HG03060 (cell line): ENCODE results near the gene CFAP119.

Experiments used
- ATAC-seq: cut with Tn5 transposase; IDR thresholded peaks from one replicate; pipeline ENCODE4 v1.9.1; 2021; ENCODE audit warnings: low read depth, moderate number of reproducible peaks; ENCODE audit not compliant: unreplicated experiment

The CFAP119 gene

DNA sequence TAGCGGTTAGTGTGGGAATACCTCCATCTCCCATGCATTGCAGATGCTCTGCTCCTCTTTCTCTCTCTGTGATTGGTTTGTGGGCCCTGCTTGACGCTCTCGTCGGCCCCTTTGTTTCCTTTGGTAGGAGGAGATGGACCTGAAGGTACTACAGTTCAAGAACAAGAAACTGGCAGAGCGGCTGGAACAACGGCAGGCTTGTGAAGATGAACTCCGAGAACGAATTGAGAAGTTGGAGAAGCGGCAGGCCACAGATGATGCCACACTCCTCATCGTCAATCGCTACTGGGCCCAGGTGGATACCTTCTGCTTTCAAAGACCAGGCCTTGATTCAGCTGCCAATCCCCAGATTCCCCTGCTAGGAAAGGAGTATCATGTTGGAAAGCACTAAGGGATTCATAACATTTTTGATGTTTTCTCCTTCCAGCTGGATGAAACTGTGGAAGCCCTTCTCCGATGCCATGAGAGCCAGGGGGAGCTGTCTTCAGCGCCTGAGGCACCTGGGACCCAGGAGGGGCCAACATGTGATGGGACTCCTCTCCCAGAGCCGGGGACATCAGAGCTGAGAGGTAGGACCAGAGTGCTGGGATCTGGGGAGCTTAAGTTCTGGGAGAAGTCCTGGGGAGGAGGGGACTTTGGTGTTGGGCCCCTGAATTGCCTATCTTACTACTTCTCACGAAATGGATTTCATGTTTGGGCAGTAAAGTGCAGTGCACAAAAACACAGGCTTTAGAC lies 1.3 kb upstream of the CFAP119 start:
- no peak for ATAC-seq

DNA sequence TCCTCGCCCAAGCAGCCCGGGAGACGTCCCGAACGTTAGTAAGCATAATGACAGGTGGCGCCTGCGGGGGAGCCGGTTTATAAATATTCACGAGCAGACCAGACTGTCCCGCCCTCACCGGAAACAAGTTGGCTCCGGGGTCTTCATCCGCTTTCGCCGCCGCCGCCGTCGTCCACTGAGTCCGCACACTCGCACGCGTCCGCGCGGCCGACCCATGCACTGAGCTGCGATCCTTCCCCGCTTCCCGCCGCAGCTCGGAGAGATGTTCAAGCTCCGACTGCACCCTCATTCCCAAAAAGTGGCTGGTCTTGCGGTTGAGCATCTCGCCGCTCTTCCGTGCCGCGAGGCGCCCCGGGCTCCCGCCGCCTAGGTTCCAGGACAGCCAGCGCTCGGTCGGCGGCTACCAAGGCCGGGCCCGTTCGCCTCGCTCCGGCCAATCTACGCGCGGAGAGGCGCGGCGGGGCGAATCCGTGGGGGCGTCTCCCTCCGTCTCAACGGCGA lies 385 bp downstream of the CFAP119 start:
- ATAC-seq, result no peak

DNA sequence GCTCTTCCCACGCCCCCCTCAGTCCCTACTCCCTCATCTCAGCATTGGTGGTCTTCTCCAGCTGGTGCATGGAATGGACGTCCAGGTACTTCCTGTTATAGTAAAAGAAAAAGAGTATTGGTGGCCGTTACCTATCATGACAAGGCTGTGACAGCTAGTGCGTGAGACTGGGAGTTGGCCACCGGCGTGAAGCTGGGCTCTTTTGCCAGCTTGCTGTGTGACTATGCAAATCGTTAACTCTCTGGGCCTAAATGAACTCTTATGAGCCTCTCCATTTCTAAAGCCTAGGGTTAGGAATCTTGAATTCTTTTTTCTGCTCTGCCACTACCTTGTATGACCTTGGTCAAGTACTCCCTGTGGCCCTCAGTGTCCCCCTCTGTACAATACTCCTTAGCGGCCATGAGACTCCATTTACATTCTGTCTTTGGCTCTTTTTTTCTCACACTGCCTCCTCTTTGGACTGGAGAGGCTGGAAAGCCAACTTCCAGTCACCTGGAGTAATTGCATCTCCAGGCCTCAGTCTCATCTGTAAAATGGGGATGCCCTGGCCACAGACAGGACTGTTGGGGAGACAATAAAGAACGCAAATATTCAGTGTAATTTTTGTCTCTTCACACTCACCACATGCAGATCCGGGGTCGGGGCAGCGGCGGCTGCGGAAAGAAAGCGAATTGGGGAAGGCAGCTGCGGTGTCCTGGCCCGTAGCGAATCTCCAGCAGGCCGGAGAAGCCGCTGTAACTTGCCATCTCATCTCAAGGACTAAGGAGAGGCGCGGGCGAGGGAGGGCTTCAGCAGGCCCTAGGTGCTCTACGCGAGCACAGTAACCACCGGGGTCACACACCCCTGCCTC lies 1.1 kb downstream of the CFAP119 start:
- ATAC-seq, result no peak

DNA sequence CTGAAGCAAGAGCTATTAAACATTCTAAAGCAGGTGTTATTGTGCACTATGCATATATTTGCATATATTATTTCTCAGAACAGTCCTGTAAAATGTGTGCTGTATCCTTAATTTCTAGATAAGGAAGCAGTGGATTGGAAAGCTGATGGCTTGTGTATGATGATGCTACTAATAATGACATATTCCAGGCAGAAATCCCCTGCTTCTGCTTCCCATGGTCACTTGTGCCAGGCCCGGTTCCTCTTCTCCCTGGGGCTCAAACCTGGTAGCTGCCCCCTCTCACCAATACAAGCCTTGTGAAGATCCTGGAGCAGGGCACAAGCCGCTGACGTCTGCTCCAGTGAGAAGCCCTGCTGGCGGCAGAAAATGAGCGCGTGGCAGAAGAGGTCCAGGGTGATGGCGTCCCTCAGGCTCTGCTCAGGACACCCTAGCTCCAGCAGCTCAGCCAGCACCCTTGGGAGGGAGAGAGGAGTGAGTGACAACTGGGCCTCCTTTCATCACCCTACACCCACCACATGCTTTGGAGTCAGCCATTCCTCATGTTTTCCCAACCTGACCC lies 1.8 kb downstream of the CFAP119 start:
- ATAC-seq, result no peak

DNA sequence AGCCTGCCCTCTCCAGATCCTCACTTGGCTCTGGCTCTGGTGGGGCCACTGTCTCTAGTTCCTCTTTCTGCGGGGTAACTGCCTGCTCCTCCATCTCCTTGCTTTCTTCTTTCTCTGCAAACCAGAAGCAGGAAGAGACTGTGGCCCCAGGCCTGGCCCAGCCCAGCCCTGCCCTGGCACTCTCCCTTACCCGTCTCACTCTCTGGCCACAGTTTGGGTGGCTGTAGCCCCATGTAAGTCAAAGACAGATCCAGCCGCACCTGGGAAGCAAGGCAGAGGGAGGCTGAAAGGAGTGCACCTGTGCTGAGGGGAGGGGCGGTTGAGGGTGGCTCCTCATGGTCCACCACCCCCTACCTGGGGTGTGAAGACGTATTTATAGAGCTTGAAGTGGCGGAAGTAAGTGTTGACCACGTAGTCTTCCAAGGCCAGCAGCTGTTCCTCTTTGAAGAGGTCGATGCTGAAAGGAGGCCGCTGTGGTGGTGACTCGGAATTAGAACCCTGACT lies 2.8 kb downstream of the CFAP119 start:
- ATAC-seq, result no peak

DNA sequence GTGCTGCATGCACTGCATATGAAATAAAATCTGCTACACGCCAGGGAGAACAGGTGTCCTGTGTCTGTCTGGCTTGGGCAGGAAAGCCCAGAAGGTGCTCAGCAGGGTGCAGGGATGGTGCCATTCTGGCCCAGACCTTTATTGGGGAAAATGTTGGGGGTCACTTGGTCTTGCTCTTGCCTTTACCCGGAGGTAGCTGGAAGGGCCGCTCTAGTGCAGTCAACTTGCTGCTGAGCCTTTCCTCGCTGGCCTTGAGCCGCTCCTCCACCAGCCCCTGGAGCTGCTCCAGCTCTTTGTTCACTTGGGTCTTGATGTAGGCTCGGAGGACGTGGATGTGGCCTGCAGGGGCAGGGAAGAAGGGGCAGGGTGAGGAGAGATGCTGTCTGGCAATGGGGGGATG lies 4.5 kb downstream of the CFAP119 start:
- no peak for ATAC-seq

DNA sequence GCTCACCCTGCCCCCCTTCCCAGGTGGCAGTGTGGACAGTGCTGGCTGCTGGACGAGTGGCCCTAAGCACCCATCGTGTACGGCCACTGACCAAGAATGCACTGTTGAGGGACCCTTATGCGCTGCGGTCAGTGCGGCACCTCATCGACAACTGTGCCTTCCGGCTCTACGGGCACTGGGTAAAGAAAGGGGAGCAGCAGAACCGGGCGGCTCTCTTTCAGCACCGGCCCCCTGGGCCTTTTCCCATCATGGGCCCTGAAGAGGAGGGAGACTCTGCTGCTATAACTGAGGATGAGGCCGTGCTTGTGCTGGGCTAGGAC lies 5.1 kb downstream of the CFAP119 start:
- no peak for ATAC-seq

DNA sequence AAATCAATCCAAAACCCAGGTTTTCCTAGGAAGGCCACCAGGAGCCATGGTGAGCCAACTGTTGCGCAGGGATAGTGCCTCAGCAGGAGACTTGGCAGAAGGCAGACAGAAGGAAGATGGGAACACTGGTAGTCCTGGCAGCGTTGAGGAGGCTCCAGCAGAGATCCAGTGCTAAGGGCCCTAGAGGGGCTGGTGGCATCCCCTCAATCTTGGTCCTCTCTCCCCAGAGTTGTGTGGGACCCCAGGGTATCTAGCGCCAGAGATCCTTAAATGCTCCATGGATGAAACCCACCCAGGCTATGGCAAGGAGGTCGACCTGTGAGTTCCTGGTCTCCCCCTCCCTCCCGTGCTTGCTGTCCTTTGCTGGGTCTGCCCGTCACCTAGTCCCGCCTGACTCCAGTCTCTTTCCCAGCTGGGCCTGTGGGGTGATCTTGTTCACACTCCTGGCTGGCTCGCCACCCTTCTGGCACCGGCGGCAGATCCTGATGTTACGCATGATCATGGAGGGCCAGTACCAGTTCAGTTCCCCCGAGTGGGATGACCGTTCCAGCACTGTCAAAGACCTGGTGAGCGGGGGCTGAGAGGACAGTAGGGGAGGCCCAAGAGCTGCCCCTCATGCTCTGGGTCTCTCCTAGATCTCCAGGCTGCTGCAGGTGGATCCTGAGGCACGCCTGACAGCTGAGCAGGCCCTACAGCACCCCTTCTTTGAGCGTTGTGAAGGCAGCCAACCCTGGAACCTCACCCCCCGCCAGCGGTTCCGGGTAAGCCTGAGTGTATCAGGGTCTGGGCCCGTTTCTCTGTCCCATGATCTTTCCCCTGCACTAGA lies 5.7 kb downstream of the CFAP119 start:
- ATAC-seq, result no peak

DNA sequence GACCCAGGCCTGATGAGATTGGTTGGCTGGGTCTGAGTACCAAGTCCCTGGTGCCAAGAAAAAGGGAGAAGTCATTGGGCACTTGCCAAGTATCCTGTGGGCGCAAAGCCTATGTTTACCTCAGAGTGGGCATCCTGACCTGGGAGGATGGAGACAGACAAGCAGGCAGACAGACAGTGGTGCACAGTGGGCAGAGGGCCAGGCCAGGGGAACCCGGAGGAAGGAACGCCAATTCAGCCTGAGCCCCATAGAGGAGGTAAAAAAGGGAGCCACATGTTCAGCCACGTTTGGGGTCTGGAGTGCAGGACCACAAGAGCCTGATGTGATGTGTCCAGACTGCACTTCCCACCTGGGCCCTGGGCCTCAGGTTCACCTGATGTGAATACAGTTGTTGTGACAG lies 8.3 kb downstream of the CFAP119 start:
- ATAC-seq, result no peak

DNA sequence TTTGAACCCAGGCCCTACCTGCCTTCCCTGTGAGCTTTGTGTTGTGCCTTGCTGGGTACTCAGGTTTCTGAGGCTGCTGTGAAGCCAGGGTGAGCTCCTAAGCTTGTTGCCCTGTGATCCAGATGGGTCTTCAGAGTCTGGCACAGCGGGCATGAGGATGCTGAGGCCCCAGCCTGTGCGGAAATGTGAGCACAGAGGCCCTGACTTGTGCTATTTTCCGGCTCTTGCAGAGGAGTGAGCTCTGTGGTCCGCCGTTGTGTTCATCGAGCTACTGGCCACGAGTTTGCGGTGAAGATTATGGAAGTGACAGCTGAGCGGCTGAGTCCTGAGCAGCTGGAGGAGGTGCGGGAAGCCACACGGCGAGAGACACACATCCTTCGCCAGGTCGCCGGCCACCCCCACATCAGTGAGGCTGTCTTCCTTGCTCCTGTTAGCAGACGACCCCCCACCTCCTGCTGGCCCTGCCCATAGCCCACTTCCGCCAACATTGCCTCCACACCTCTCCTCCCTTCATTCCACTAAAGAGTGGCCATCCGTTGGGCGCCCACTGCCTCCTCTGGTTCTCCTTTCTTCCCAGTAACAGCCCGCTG lies 10.9 kb downstream of the CFAP119 start:
- ATAC-seq, result no peak

DNA sequence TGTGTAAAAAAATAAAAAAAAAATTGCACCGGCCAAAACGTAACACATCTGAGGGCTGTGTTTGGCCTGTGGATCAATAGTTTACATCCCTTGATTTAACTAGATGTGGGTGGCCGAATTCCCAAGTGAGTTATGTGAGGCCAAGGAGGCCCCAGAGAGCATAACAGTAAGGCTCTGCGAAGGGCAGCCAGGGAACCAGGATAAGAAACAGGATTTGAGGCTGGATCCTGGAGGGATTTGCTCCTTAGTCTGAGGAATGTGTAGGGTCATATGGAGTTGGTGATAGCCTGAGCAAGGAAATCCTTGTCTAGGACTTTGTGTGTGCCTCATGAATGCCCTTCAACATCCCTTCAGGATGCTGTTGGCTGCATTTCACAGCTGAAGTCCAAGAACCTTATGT lies 11.7 kb downstream of the CFAP119 start:
- no peak for ATAC-seq

DNA sequence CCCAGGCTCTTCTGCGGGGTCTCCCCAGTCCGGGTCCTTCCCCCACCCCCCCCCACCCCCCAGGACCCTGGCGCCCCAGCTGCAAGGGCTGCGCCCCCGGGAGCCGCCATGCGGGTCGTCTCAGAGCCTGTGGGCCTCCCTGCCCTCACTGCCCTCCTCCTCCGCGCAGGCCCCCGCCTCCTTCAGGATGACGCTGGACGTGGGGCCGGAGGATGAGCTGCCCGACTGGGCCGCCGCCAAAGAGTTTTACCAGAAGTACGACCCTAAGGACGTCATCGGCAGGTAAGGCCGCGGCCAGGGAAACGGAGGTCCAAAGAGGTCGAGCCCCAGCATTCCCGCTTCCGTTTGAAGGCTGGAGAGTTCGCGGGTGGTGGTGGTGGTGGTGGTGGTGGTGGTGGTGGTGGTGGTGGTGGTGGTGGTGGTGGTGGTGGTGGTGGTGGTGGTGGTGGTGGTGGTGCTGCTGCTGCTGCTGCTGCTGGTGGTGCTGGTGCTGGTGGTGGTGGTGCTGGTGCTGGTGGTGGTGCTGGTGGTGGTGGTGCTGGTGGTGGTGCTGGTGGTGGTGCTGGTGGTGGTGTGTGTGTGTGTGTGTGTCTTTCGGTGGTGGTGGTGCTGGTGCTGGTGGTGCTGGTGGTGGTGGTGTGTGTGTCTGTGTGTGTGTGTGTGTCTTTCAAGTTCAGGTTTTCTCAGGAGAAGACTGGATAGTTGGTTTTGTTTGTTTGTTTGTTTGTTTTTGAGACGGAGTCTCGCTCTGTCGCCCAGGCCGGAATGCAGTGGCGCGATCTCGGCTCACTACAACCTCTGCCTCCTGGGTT lies 13.0 kb downstream of the CFAP119 start:
- ATAC-seq, result no peak

DNA sequence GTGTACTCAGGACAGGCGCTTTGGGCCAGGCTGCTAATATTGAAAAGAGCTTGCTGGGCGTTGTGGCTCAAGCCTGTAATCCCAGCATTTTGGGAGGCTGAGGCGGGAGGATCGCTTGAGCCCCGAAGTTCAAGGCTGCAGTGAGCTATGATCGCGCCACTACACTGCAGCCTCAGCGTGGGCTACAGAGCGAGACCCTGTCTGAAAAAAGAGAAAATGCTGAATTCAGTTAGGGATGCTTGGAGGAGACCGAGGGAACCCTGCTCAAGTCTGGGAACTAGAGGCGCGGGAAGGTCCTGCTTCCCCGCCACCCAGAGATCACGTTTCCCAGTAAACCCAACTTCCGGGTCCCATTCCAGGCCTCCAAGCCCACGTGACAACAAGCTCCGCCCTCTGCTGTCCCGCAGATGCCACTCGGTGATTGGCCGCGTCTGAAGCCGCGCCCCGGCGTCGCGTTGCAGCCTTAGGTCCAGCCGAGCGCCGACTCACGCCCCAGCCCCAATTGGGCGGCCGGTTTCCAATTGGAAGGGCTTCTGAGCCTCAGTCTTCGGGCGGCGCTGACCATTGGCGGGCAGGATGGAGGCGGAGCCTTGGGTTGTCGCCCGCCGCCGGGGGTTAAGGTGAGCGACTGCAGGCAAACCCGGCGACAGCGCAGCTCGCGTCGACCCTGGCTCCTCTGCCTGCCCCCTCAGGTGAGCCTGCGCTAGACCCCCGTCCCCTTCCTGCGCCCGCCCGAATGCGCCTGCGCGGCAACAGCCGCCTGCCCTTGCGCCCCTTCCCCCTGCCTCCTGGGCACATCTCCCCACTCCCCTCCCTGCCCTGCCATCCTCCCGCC lies 13.8 kb downstream of the CFAP119 start, which contains the start of gene PHKG2:
Gene PHKG2 (plus strand): TSS at position 627 of the 835 bp plus-strand sequence. CDS start 396 bp downstream, outside the sequence.
- ATAC-seq, result peak; percentile 90

DNA sequence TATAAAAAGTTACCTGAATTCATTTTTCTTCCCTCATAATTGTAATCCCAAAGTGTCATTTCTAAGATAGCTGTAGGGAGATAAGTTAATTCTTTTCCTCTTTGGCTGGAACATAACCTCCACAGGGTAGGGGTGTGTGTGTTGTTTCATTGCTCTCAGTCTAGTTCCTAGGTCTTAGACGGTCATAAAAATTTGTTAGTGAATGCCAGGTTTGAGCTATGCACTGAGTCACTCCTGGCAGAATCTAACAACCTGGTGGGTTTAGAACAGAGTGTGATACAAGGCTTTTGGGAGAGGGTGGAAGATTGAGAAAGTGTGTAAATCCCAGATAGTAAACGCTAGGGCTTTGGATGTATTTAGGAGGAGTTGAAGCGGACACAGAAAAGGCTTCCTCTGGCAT lies 14.5 kb downstream of the CFAP119 start:
- ATAC-seq, result no peak

DNA sequence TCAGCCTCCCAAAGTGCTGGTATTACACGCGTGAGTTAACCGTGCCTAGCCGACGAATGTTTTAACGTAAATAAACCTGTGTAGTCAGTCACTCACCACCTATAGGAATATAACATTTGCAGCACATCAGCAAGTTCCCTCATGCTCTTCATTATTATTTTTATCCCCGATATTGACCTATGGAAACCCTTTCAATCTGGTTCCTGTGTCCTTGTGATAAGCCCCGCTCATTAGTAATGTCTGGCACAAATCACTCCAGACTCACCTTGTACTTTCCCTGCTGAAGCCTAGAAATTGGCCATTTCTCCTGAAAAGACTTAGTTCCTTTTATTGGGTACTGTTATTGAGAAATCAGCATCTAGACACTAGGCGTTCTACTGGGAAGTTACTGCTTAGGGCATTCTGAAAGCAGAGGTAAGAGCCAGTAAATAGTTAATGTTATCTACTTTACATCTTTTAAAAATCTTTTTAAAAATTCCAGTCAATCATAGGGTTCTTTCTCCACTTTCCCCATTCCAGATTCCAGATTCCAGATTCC lies 15.2 kb downstream of the CFAP119 start:
- no peak for ATAC-seq

DNA sequence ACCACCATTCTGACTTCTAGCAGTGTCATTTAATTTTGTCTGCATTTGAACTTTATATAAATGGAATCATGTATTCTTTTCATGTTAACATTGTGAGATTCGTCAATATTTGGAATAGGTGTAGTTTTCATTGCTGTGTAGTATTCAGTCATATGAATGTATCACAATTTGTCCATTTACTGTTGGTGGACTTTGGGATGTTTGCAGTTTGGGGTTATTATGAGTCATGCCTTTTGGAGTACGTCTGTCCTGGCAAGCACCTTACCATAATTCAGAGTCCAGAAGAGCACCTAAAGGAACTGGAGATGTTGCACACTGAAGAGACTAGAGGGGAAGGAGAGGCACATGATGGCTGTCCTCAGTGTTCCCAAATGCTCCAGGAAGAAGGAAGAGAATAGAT lies 16.8 kb downstream of the CFAP119 start:
- ATAC-seq, result no peak

DNA sequence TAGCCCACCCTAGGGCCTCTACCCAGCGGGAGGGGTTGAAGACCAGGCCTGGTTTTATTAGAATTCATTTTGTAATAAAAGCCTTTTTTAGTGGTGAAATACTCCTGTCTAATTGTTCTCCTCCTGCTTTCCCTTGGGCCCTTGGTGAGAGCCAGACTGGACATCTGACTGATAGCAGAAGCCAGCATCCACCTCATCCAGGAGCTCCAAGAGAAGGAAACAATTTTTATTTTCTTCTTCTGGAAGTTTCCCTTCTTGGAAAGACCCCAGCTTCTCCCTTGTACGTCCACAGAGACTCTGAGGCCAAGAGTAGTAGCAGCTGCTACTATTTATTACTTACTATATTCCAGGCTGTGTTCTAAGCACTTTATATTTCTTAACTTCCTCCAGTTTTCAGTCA lies 17.7 kb downstream of the CFAP119 start:
- ATAC-seq, result no peak

DNA sequence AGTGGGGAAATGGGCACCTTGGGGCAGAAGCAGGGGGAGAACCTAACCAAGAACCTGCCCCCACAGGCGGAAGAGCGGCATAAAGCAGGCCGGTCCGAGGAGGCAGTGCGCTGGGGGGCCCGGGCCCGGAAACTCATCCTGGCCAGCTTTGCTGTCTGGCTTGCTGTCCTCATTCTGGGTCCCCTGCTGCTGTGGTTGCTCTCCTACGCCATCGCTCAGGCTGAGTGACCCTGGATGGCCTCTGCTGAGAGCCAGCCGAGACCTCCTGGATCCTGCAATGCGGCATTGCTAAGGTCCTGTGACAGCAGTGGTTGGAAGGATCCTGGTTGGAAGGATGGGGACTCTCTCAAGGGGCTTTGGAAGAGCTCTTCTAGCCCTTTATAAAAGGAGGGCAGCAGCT lies 18.1 kb downstream of the CFAP119 start:
- no peak for ATAC-seq
